Measurements from ENCODE around the gene SH3RF1.

Gene SH3RF1

DNA sequence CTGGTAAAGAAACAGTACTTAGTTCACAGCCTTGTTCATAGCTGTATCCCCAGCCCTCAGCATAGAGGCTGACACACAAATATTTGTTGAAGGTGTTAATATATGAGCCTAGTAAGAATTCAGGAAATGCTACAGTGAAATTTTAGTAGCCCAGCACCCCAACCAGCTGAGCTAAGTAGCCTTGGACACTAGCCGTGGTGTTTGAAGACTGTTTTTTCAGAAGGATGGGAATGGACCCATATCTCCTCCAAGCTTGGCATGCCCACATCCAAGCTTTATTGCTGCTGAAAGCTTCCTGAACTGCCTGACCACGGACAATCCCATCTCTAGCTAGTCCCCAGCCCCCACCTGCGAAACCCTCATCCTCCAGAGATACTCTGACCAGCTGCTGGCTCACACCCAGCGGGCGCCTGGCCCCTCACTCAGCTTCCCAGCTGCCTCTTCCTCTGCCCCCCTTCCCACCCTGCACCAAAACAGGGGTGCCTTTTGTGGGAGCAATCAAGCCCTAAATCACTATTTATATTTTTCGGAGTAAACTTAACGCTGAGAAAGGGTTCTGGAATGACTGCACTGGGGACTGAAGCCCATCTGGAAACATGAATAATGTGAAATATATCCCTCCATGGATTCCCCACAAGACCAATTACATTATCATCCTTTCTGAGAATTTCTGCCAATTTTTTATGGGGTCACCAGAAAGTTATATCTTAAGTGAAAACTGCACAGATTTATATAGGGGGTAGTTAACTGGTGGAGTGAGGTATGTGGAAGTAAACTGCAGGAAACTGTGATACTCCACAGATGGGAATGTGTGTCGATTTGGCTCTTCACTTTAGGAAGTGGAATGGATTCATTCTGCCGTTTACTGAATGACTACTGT lies 219.6 kb downstream of the SH3RF1 start:
- no peak overlapping the region for H3K4me3 ChIP-seq (replicated peaks; ENCODE audit: low read depth, low read length)
- no peak for DNase-seq (ENCODE audit: extremely low read depth, insufficient read length)
- no peaks in the 10 kb centered on the region for H3K36me3 ChIP-seq (ENCODE audit: control insufficient read depth, insufficient read depth, low read length)
- H3K27me3 ChIP-seq (replicated peaks; ENCODE audit: control insufficient read depth, insufficient read depth, low read length), result no peaks in the 10 kb centered on the region
- TF ChIP-seq, protein P1, sequence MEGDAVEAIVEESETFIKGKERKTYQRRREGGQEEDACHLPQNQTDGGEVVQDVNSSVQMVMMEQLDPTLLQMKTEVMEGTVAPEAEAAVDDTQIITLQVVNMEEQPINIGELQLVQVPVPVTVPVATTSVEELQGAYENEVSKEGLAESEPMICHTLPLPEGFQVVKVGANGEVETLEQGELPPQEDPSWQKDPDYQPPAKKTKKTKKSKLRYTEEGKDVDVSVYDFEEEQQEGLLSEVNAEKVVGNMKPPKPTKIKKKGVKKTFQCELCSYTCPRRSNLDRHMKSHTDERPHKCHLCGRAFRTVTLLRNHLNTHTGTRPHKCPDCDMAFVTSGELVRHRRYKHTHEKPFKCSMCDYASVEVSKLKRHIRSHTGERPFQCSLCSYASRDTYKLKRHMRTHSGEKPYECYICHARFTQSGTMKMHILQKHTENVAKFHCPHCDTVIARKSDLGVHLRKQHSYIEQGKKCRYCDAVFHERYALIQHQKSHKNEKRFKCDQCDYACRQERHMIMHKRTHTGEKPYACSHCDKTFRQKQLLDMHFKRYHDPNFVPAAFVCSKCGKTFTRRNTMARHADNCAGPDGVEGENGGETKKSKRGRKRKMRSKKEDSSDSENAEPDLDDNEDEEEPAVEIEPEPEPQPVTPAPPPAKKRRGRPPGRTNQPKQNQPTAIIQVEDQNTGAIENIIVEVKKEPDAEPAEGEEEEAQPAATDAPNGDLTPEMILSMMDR (IDR thresholded peaks at IDR 0.05; ENCODE audit: insufficient read depth, low read length, poor library complexity, severe bottlenecking), result no peak

DNA sequence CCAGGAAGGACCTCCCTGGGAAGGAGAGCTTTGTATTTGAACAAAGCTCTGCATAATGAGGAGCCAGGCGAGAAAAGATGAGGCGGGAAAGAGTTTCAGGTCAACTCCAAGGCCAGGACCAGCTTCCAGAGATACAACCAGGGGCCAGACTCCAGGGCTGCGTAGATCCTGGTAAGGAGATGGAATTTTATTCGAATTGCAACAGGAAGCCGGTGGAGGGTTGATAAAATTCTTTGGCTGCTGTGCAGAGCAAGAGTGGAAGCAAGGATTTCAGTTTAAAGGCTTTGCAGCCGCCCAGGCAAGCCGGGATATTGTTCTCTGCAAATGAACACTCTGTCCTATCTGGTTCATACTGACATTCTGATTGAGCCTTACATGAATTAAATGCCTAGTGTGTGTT lies 220.5 kb downstream of the SH3RF1 start:
- Histone ChIP-seq H3K27me3 (replicated peaks; ENCODE audit: control insufficient read depth, insufficient read depth, low read length) (no peaks in the 10 kb centered on the region), H3K4me3 (replicated peaks; ENCODE audit: low read depth, low read length) (no peak overlapping the region), H3K36me3 (ENCODE audit: control insufficient read depth, insufficient read depth, low read length) (no peaks in the 10 kb centered on the region)
- no peak for DNase-seq (ENCODE audit: extremely low read depth, insufficient read length)
- TF ChIP-seq, protein P1 (IDR thresholded peaks at IDR 0.05; ENCODE audit: insufficient read depth, low read length, poor library complexity, severe bottlenecking), result no peak

DNA sequence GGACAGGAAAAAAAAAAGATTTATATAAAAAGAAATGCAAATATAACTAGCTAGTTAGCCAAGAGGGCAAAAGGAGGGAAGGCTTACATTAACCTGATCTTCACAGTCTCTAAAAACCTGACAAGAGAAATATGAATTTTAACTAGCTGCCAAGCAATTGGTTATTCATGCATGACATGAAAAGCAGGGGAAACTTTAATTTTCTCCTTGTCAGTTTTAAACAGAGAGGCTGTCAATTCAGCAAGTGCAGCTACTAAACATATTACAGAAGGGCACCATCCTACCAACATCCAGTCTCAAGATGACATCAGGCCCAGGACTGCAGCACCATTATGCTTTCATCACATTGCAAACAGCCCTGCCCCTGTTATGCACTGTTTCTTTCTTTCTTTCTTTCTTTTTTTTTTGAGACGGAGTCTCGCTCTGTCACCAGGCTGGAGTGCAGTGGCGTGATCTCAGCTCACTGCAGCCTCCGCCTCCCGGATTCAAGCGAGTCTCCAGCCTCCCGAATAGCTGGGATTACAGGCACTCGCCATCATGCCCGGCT lies 221.8 kb downstream of the SH3RF1 start:
- Histone ChIP-seq H3K27me3 (replicated peaks; ENCODE audit: control insufficient read depth, insufficient read depth, low read length) (no peaks in the 10 kb centered on the region), H3K4me3 (replicated peaks; ENCODE audit: low read depth, low read length) (no peak overlapping the region), H3K36me3 (ENCODE audit: control insufficient read depth, insufficient read depth, low read length) (no peaks in the 10 kb centered on the region)
- TF ChIP-seq, protein P1 (IDR thresholded peaks at IDR 0.05; ENCODE audit: insufficient read depth, low read length, poor library complexity, severe bottlenecking), result no peak
- DNase-seq (ENCODE audit: extremely low read depth, insufficient read length), result no peak

DNA sequence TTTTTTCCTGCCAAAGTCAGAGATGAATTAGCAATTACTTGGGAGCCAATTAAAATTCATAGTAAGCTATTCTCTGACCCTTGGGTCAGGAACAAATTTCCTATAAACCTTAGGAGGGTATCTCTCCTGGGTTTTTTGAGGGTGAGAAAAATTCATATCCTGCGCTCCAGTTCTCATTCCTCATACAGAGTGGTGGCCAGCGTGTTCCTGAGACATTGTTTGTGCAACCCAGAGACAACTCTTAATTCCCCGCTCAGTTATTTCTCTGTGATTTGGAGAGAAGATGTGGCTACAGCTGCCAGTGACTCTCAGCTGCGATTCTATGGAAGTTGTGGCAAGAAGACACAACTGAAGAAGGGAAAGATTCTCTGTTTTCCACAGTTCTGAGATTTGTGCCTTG lies 222.8 kb downstream of the SH3RF1 start:
- TF ChIP-seq, protein P1 (IDR thresholded peaks at IDR 0.05; ENCODE audit: insufficient read depth, low read length, poor library complexity, severe bottlenecking), result no peak
- no peaks in the 10 kb centered on the region for H3K36me3 ChIP-seq (ENCODE audit: control insufficient read depth, insufficient read depth, low read length)
- no peak overlapping the region for H3K4me3 ChIP-seq (replicated peaks; ENCODE audit: low read depth, low read length)
- DNase-seq (ENCODE audit: extremely low read depth, insufficient read length), result no peak
- no peaks in the 10 kb centered on the region for H3K27me3 ChIP-seq (replicated peaks; ENCODE audit: control insufficient read depth, insufficient read depth, low read length)

DNA sequence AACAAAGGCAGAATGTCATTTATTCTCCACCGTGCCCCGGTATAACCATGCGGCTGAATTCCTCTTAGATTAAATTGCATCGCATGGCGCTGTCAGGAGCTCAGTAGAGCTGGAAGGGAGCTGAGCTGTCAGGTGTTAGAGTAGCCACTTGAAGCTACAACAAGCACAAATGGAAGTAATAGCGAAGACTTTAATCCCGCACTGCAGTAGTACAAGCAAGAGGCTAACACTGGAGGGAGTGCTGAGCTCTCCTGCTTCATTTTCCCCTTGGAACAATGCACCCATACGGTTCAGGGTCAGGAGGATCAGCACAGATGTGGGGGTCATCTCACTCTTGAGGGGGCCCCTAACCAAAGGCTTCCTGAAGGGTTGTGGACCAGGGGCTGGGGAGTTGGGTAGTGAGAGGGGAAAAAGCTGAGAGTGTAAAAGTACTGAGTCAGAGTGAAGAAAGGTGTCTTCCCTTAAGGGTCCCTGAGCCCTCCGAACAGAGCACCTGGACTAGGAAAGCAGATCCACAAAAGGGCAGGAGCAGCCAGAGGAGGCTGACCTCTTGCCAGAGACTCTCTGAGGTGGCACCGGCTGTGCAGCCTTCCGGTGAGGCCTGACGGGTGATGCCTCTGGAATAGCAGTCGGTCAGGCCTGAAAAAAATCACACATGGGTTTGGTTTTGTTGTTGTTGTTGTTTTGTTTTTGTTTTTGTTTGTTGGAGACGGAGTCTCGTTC lies 224.7 kb downstream of the SH3RF1 start:
- H3K4me3 ChIP-seq (replicated peaks; ENCODE audit: low read depth, low read length), result no peak overlapping the region
- H3K27me3 ChIP-seq (replicated peaks; ENCODE audit: control insufficient read depth, insufficient read depth, low read length), result no peaks in the 10 kb centered on the region
- no peak for DNase-seq (ENCODE audit: extremely low read depth, insufficient read length)
- TF ChIP-seq, protein P1 (IDR thresholded peaks at IDR 0.05; ENCODE audit: insufficient read depth, low read length, poor library complexity, severe bottlenecking), result no peak
- no peaks in the 10 kb centered on the region for H3K36me3 ChIP-seq (ENCODE audit: control insufficient read depth, insufficient read depth, low read length)
